Measurements from ENCODE around the gene SIRT5.

DNA sequence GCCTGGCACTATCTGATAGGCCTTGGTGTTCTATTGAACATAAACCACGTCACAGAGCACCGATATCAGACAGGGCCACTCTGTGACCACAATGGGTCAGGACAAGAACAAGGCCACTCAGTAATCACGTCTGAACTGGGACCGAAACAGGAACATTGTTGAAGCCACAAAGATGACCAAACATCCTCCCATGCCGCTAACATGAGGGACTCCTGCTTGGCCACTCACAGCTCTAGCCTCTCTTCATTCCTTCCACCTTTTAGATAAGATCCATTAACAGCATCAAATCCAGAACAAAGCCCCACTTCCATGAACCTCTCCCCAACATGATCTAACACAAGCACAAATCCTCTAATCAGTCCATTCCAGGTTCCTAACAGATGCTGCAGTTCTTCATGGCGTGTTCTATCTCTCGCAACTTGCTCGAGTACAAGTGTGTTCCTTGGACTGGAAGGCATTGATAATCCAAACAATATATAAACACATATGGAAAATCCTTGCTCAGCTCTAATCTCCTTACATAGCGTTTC is 7.4 kb downstream of the SIRT5 start:
- TF ChIP-seq, protein P1, sequence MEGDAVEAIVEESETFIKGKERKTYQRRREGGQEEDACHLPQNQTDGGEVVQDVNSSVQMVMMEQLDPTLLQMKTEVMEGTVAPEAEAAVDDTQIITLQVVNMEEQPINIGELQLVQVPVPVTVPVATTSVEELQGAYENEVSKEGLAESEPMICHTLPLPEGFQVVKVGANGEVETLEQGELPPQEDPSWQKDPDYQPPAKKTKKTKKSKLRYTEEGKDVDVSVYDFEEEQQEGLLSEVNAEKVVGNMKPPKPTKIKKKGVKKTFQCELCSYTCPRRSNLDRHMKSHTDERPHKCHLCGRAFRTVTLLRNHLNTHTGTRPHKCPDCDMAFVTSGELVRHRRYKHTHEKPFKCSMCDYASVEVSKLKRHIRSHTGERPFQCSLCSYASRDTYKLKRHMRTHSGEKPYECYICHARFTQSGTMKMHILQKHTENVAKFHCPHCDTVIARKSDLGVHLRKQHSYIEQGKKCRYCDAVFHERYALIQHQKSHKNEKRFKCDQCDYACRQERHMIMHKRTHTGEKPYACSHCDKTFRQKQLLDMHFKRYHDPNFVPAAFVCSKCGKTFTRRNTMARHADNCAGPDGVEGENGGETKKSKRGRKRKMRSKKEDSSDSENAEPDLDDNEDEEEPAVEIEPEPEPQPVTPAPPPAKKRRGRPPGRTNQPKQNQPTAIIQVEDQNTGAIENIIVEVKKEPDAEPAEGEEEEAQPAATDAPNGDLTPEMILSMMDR (IDR thresholded peaks at IDR 0.05; ENCODE audit: insufficient read depth, low read length): no peak
- TF ChIP-seq, protein P2, sequence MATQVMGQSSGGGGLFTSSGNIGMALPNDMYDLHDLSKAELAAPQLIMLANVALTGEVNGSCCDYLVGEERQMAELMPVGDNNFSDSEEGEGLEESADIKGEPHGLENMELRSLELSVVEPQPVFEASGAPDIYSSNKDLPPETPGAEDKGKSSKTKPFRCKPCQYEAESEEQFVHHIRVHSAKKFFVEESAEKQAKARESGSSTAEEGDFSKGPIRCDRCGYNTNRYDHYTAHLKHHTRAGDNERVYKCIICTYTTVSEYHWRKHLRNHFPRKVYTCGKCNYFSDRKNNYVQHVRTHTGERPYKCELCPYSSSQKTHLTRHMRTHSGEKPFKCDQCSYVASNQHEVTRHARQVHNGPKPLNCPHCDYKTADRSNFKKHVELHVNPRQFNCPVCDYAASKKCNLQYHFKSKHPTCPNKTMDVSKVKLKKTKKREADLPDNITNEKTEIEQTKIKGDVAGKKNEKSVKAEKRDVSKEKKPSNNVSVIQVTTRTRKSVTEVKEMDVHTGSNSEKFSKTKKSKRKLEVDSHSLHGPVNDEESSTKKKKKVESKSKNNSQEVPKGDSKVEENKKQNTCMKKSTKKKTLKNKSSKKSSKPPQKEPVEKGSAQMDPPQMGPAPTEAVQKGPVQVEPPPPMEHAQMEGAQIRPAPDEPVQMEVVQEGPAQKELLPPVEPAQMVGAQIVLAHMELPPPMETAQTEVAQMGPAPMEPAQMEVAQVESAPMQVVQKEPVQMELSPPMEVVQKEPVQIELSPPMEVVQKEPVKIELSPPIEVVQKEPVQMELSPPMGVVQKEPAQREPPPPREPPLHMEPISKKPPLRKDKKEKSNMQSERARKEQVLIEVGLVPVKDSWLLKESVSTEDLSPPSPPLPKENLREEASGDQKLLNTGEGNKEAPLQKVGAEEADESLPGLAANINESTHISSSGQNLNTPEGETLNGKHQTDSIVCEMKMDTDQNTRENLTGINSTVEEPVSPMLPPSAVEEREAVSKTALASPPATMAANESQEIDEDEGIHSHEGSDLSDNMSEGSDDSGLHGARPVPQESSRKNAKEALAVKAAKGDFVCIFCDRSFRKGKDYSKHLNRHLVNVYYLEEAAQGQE (IDR thresholded peaks at IDR 0.05; ENCODE audit: insufficient replicate concordance, low read depth): no peak
- TF ChIP-seq SPI1 (IDR thresholded peaks at IDR 0.05; ENCODE audit: borderline replicate concordance, low read depth) (no peak), GABPA (IDR thresholded peaks at IDR 0.05; ENCODE audit: low read depth) (no peak)

Measured in HL-60 (cell line).